Right atrium auricular region (tissue), 2 donors: ENCODE measurements around the gene WASF2. TPM values are rescaled to one million over a fixed set of nuclear protein-coding genes. Genes with fewer than 3 reads are reported as not detected.

Source experiments
- DNase-seq: peaks from one replicate; pipeline ENCODE4 v3.0.0-alpha.2; 2019; ENCODE audit warnings: low spot score
- H3K27ac ChIP-seq, 2 donors: fragments of 200-600 bp; sonication (generic); 1 replicate in 1 of 2; 2 replicates in 1 of 2; pipeline ENCODE4 v1.5.1; 2016 to 2019
- H3K27me3 ChIP-seq, 2 donors: fragments of 200-600 bp; sonication (generic); one replicate each; pipeline versions ENCODE4 v1.5.1 to v1.6.0; 2017 to 2019
- H3K36me3 ChIP-seq: fragments of 200-600 bp; sonication (generic); one replicate; pipeline ENCODE4 v1.5.1; 2016
- H3K4me1 ChIP-seq, 2 donors: fragments of 200-600 bp; sonication (generic); one replicate each; pipeline versions ENCODE4 v1.5.1 to v1.6.0; 2017 to 2019
- H3K4me3 ChIP-seq, 2 donors: fragments of 200-600 bp; sonication (generic); 1 replicate in 1 of 2; 2 replicates in 1 of 2; pipeline ENCODE4 v1.5.1; 2017 to 2019; ENCODE audit warnings: mild to moderate bottlenecking in 1 of 2, moderate library complexity in 1 of 2
- H3K9me3 ChIP-seq, 2 donors: fragments of 200-600 bp; sonication (generic); one replicate each; pipeline ENCODE4 v1.5.1; 2019
- total RNA-seq, 2 donors: library from RNA; depleted of rRNA; stranded (reverse); fragments of >200 nt; gene quantifications; one replicate each; pipeline ENCODE4 v1.1.0, GENCODE V29; 2016
- TF ChIP-seq, protein P1 (sequence below), 2 donors: fragments of 200-600 bp; sonication (generic); IDR thresholded peaks; one replicate each; pipeline ENCODE4 v1.5.1; 2019; ENCODE audit warnings: antibody characterized with exemption in 2 of 2

Gene WASF2
- total RNA-seq, 2 donors from 2014 or later, result 20.7 to 49.0 TPM

DNA sequence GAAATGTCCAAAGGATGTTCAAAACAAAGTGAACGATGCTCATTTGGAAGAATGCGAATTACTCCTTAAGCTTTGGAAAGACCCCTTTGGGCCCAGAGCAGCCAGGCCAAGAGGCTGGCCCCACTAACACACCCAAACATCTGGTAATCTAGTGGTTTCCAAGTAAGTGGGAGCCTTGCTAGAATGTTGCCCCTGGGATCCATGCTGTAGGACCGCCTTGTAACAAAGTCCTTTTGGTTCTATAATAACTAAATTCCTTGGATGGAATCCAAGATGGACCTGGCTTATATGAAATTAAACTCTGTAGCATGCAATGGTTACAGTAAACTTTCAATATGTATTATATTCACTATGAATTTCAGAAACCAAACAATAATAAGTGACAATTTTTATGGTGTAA, 72.3 kb downstream of the WASF2 start:
- Histone ChIP-seq H3K9me3 (no peaks in the 10 kb centered on the region), H3K36me3 (peaks cover 52% of the 10 kb centered on the region), H3K4me1 (peaks cover 3 to 70% of the 10 kb centered on the region in 2 donors), H3K4me3 (no peak overlapping the region), H3K27ac (peak overlapping the region; percentile 63 to 73), H3K27me3 (no peaks in the 10 kb centered on the region)
- TF ChIP-seq, protein P1, sequence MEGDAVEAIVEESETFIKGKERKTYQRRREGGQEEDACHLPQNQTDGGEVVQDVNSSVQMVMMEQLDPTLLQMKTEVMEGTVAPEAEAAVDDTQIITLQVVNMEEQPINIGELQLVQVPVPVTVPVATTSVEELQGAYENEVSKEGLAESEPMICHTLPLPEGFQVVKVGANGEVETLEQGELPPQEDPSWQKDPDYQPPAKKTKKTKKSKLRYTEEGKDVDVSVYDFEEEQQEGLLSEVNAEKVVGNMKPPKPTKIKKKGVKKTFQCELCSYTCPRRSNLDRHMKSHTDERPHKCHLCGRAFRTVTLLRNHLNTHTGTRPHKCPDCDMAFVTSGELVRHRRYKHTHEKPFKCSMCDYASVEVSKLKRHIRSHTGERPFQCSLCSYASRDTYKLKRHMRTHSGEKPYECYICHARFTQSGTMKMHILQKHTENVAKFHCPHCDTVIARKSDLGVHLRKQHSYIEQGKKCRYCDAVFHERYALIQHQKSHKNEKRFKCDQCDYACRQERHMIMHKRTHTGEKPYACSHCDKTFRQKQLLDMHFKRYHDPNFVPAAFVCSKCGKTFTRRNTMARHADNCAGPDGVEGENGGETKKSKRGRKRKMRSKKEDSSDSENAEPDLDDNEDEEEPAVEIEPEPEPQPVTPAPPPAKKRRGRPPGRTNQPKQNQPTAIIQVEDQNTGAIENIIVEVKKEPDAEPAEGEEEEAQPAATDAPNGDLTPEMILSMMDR (IDR thresholded peaks at IDR 0.05), result no peak
- no peak for DNase-seq

DNA sequence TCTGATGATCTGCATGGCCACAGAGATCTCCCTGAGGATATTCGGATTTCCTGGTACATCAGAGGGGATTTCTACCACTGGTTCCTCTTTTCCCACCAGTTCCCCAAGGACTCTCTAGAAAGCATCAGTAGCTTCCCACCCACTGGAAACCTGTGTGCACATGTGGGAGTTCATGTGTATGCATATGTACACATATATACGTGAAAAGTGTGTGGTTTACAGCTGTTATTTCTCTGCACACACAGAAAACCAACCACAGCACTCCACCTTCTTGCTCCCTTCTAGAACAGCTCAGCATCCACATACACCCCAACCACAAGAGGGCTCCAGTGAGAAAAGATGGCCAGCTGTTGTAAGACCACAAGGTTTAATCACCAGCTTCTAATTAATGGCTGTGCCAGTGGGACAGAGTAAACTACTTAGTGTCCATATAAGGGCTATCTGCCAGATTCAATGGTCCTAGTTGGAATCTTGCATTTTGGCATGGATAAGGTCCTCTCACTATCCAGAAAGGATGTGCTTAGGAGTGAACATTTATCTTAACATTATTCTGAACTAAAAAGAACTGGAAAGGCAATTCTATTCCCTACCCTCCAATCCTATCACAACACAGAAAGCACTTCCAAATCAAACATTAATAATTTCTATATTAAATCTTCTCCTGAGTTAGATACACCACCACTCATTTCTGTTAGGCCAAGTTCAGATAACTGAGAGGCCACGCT, 73.4 kb downstream of the WASF2 start:
- Histone ChIP-seq H3K27ac (peak overlapping the region; percentile 38 to 73), H3K4me3 (no peak overlapping the region), H3K4me1 (peaks cover 3 to 66% of the 10 kb centered on the region in 2 donors), H3K27me3 (no peaks in the 10 kb centered on the region), H3K36me3 (peaks cover 63% of the 10 kb centered on the region), H3K9me3 (no peaks in the 10 kb centered on the region)
- TF ChIP-seq, protein P1 (IDR thresholded peaks at IDR 0.05), result peak; percentile 43 to 73
- DNase-seq, result no peak

DNA sequence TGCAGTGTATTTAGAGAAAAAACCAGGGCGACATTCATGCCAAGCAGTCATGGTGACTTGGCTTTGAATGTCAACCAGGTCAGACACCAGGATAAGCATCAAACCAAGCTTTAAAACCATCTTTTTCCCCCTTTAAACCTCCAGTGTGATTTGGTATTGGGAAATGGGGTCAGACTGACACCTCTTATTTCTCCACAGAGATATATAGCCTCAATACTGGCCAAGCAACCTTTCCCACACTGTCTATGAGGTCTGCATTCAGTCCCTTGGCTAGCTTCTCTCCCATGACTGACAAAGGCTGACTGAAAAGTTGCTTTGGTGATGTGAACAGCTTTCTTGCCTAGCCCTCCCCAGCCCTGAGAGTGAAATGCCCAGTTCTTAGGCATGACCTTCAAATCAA, 75.9 kb downstream of the WASF2 start:
- H3K27ac ChIP-seq, result peak overlapping the region; percentile 79 to 80

DNA sequence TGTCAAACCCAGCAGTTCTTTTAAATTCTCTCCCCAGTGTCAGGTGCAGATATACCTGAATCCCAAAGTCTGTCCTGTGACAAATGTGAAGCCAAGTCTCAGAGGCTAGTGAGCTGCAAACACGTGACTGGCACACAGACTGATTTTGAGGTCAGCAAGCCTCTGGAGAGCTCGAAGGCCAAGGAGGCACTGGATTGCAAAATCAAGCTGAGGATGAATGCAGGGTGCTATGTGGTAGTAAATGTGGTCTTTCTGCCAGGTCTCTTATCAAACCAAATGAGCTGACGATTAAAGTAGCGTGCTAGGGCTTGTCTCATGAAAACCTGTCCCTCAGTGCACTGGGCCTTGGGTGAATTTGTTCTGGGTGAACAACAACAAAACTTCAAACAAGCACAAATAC, 77.0 kb downstream of the WASF2 start:
- Histone ChIP-seq H3K36me3 (peaks cover 95% of the 10 kb centered on the region), H3K9me3 (no peaks in the 10 kb centered on the region), H3K27ac (peak overlapping the region; percentile 79 to 80), H3K4me3 (no peak overlapping the region), H3K4me1 (peaks cover 3 to 35% of the 10 kb centered on the region in 2 donors), H3K27me3 (no peaks in the 10 kb centered on the region)
- TF ChIP-seq, protein P1 (IDR thresholded peaks at IDR 0.05), result no peak
- no peak for DNase-seq

More for the DNA sequence above, 75.9 kb downstream of the WASF2 start:
- Histone ChIP-seq H3K27me3 (no peaks in the 10 kb centered on the region), H3K4me1 (peaks cover 3 to 46% of the 10 kb centered on the region in 2 donors), H3K4me3 (no peak overlapping the region), H3K9me3 (no peaks in the 10 kb centered on the region), H3K36me3 (peaks cover 86% of the 10 kb centered on the region)
- no peak for DNase-seq
- TF ChIP-seq, protein P1 (IDR thresholded peaks at IDR 0.05), result no peak

DNA sequence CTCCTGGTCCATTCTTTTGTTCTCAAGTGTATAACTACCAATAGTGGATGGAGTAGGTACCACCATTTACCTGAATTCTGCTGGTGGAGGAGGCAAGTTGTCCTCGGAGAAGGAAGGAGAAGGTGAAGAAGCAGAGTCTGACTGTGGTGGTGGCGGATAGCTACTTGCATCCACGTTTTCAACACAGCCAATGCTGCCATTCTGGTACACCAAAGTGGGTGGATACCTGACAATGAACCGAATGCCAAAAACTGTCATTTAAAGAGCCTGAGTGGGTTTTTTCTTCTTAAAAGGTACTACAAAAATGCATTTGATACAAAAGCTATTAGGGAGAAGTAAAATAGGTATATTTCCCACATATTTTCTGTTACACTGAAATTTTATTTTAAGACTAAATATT, 77.5 kb downstream of the WASF2 start:
- Histone ChIP-seq H3K27me3 (no peaks in the 10 kb centered on the region), H3K27ac (peak overlapping the region; percentile 79 to 80), H3K4me3 (no peak overlapping the region), H3K9me3 (no peaks in the 10 kb centered on the region), H3K36me3 (peaks cover 95% of the 10 kb centered on the region), H3K4me1 (peaks cover 3 to 30% of the 10 kb centered on the region in 2 donors)
- no peak for DNase-seq
- TF ChIP-seq, protein P1 (IDR thresholded peaks at IDR 0.05), result no peak
